GM13977 (cell line): Measurements from ENCODE around the gene DLX2.

Source experiments
- DNase-seq: peaks from one replicate; pipeline ENCODE4 v3.0.0; 2012; ENCODE audit warnings: low spot score
- in situ Hi-C: fragments of 300-500 bp; cut with MboI; formaldehyde crosslinking; loops from one replicate; pipeline ENCODE4 v1.12.0; 2022; ENCODE audit warnings: low sequenced_read_pairs, low pct_unique_long_range_greater_than_20kb, mixed read lengths, inconsistent platforms; ENCODE audit not compliant: unreplicated experiment
- TF ChIP-seq, protein P1 (sequence below): IDR thresholded peaks from 2 replicates; pipeline ENCODE4 v1.5.1; 2012; ENCODE audit warnings: mild to moderate bottlenecking, control low read depth; ENCODE audit not compliant: insufficient read depth; ENCODE audit errors: extremely low read depth, missing control alignments

DLX2 gene

GRCh38 chr2:172095146-172095904 is 7.4 kb downstream of the DLX2 start:
- peak; percentile 80 for DNase-seq
- TF ChIP-seq, protein P1, sequence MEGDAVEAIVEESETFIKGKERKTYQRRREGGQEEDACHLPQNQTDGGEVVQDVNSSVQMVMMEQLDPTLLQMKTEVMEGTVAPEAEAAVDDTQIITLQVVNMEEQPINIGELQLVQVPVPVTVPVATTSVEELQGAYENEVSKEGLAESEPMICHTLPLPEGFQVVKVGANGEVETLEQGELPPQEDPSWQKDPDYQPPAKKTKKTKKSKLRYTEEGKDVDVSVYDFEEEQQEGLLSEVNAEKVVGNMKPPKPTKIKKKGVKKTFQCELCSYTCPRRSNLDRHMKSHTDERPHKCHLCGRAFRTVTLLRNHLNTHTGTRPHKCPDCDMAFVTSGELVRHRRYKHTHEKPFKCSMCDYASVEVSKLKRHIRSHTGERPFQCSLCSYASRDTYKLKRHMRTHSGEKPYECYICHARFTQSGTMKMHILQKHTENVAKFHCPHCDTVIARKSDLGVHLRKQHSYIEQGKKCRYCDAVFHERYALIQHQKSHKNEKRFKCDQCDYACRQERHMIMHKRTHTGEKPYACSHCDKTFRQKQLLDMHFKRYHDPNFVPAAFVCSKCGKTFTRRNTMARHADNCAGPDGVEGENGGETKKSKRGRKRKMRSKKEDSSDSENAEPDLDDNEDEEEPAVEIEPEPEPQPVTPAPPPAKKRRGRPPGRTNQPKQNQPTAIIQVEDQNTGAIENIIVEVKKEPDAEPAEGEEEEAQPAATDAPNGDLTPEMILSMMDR: no peak
- in situ Hi-C loops: loop anchor here (25.0 kb wide), 1 partner anchor 283 kb away; no protein-coding TSS in a partner anchor

GRCh38 chr2:172094294-172095145 is 8.2 kb downstream of the DLX2 start:
- in situ Hi-C loops: loop anchor here (25.0 kb wide), 1 partner anchor 282 kb away; no protein-coding TSS in a partner anchor
- TF ChIP-seq, protein P1: no peak
- peak; percentile 71 for DNase-seq

DNA sequence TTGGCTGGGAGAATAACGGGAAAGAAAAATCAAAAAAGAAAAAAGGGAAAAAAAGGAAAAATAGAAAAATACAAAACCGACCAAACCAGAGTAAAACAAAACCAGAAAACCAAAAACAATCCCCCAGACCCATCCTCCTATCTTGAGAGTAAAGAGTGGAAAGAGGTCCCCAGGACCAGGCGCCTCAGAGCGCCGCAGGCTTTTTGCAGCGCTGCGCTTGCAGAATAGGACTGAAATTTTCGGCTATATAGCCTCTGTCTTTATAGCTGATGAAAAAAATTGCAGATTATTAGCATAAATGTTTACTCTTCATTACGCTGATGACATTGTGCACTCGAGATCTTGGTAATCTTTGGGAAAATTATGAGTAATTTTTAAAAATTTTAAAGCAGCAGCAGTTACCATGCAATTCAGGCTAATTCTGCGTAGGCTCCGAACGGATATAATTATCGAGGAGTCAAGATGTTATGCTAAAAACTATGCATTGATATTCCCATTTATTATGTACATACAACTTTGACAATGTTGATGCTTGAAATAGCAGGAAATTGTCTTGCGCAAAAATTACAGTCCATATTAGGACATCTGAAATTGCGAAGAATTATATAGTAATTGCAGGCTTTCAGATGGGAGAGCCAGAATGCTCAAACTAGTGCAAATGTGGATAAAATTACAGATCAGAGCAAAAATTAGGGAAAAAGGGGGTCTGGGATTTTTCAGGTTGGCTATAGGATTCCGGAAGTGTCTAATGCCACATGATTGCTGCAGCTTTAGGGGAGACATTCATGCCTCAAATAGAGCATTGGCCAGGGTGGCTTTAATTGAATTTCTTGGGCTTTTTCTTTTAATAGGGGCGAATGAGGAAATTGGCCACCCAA is 9.0 kb downstream of the DLX2 start:
- TF ChIP-seq, protein P1: no peak
- in situ Hi-C loops: loop anchor here (25.0 kb wide), 1 partner anchor 281 kb away; no protein-coding TSS in a partner anchor
- DNase-seq: peak; percentile 39

- in situ Hi-C loops: loop anchor here (25.0 kb wide), 1 partner anchor 281 kb away; no protein-coding TSS in a partner anchor
- no peak for DNase-seq
- TF ChIP-seq, protein P1: no peak
Observed at GRCh38 chr2:172092716-172093415, 9.8 kb downstream of the DLX2 start.

DNA sequence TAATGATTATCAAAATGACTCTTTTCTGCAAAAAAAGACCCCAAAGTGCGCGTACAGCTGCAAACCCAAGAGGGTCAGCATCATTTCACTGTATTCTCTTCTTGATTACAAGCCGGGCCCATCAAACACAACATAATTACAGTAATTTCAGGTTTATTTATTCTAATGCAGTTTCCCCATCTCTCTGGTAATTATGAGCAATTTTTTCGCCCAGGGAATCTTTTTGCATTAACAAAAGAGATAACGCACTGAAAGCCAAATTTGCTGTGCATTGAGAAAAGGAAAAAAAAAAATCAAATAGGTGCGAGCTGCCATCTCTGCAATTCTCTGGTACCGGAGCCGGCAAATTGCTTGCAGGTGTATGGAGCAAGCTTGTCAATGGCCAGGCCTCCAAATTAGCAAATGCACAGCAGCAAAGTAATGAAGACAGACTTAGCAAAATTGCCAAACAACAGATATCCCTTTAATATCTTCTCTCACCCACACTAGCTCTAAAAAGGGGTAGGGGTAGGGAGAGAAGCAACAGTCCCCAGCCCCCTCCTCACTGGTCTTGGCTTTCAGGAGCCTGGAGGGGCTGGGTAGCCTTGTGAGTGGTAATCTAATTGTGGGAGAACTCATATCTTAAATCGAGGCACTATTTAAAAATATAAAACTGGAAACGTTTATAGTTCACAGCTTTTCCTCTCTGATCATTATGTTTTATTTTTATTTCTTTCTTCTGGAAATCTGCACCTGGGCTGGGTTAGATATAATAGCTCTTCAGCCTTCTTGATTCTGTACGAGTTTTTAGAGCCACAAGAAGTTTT is 10.7 kb downstream of the DLX2 start:
- peak; percentile 20 for DNase-seq
- in situ Hi-C loops: loop anchor here (25.0 kb wide), 1 partner anchor 280 kb away; no protein-coding TSS in a partner anchor
- TF ChIP-seq, protein P1: no peak
